ENCODE data around the gene CENPB.

The CENPB gene

GRCh38 chr20:3801846-3802245, 15.3 kb upstream of the CENPB start:
- Histone ChIP-seq H3K79me2 (ENCODE audit: insufficient read depth, low read depth) (peaks cover 4% of the 10 kb centered on the region; the same call in 1 of the 2 replicates), H2AFZ (ENCODE audit: low read depth) (no peak overlapping the region), H3K27me3 (ENCODE audit: insufficient read depth, low read depth) (no peaks in the 10 kb centered on the region), H3K4me1 (ENCODE audit: low read depth, poor library complexity, severe bottlenecking) (peaks cover 18% of the 10 kb centered on the region), H3K4me3 (IDR thresholded peaks at IDR 0.05; ENCODE audit: insufficient read depth, low read depth, low read length) (no peak overlapping the region), H3K27ac (no peak overlapping the region), H3K36me3 (ENCODE audit: insufficient read depth) (no peaks in the 10 kb centered on the region), H3K4me2 (no peak overlapping the region), H4K20me1 (ENCODE audit: insufficient read depth) (no peaks in the 10 kb centered on the region), H3K9ac (no peak overlapping the region)
- TF ChIP-seq CTCF (conservative IDR thresholded peaks at IDR 0.05; ENCODE audit: low read depth, low read length) = no peak

- Histone ChIP-seq H3K4me1 (ENCODE audit: low read depth, poor library complexity, severe bottlenecking) (peaks cover 18% of the 10 kb centered on the region), H3K36me3 (ENCODE audit: insufficient read depth) (no peaks in the 10 kb centered on the region), H3K27ac (no peak overlapping the region), H2AFZ (ENCODE audit: low read depth) (no peak overlapping the region), H4K20me1 (ENCODE audit: insufficient read depth) (no peaks in the 10 kb centered on the region), H3K4me3 (IDR thresholded peaks at IDR 0.05; ENCODE audit: insufficient read depth, low read depth, low read length) (no peak overlapping the region), H3K9ac (no peak overlapping the region), H3K27me3 (ENCODE audit: insufficient read depth, low read depth) (no peaks in the 10 kb centered on the region), H3K4me2 (no peak overlapping the region), H3K79me2 (ENCODE audit: insufficient read depth, low read depth) (peaks cover 7% of the 10 kb centered on the region; the same call in 1 of the 2 replicates)
- TF ChIP-seq CTCF (conservative IDR thresholded peaks at IDR 0.05; ENCODE audit: low read depth, low read length) = no peak
These were observed 14.8 kb upstream of the CENPB start for GRCh38 chr20:3801299-3801698.

- Histone ChIP-seq H4K20me1 (ENCODE audit: insufficient read depth) (no peaks in the 10 kb centered on the region), H3K79me2 (ENCODE audit: insufficient read depth, low read depth) (peaks cover 7% of the 10 kb centered on the region; the same call in 1 of the 2 replicates), H3K4me1 (ENCODE audit: low read depth, poor library complexity, severe bottlenecking) (peaks cover 18% of the 10 kb centered on the region), H3K27ac (no peak overlapping the region), H3K4me3 (IDR thresholded peaks at IDR 0.05; ENCODE audit: insufficient read depth, low read depth, low read length) (no peak overlapping the region), H3K27me3 (ENCODE audit: insufficient read depth, low read depth) (no peaks in the 10 kb centered on the region), H2AFZ (ENCODE audit: low read depth) (no peak overlapping the region), H3K4me2 (no peak overlapping the region), H3K36me3 (ENCODE audit: insufficient read depth) (no peaks in the 10 kb centered on the region), H3K9ac (no peak overlapping the region)
- no peak for TF ChIP-seq CTCF (conservative IDR thresholded peaks at IDR 0.05; ENCODE audit: low read depth, low read length)
These were observed 14.3 kb upstream of the CENPB start for GRCh38 chr20:3800878-3801260.

GRCh38 chr20:3800256-3800877, 13.8 kb upstream of the CENPB start:
- H2AFZ ChIP-seq (ENCODE audit: low read depth) = no peak overlapping the region
- TF ChIP-seq CTCF (conservative IDR thresholded peaks at IDR 0.05; ENCODE audit: low read depth, low read length) = no peak
- no peaks in the 10 kb centered on the region for H3K36me3 ChIP-seq (ENCODE audit: insufficient read depth)
- no peak overlapping the region for H3K4me2 ChIP-seq
- peaks cover 18% of the 10 kb centered on the region for H3K4me1 ChIP-seq (ENCODE audit: low read depth, poor library complexity, severe bottlenecking)
- H4K20me1 ChIP-seq (ENCODE audit: insufficient read depth) = no peaks in the 10 kb centered on the region
- no peaks in the 10 kb centered on the region for H3K27me3 ChIP-seq (ENCODE audit: insufficient read depth, low read depth)
- no peak overlapping the region for H3K4me3 ChIP-seq (IDR thresholded peaks at IDR 0.05; ENCODE audit: insufficient read depth, low read depth, low read length)
- peaks cover 7% of the 10 kb centered on the region; the same call in 1 of the 2 replicates for H3K79me2 ChIP-seq (ENCODE audit: insufficient read depth, low read depth)
- H3K9ac ChIP-seq = no peak overlapping the region
- no peak overlapping the region for H3K27ac ChIP-seq
